ENCODE data around the gene GRHL1.

GRCh38 chr2:10008809-10009176, 57.3 kb downstream of the GRHL1 start:
- no peak for TF ChIP-seq CTCF (IDR thresholded peaks at IDR 0.05)
- TF ChIP-seq POLR2A (IDR thresholded peaks at IDR 0.05) = no peak
